ENCODE measurements around the gene KCNRG.
A peak's percentile ranks its signal among the peaks of the same experiment; 100 is the strongest.
"Not testable (repeated sequence)": the region's sequence is repeated elsewhere in the genome, so short reads cannot be mapped to it uniquely, and the experiment has no call there.

KCNRG gene

GRCh38 chr13:50030315-50030714, 15.1 kb downstream of the KCNRG start:
- no peaks in the 10 kb centered on the region for H3K9me3 Mint-ChIP-seq
- H3K4me1 Mint-ChIP-seq = peaks cover 3% of the 10 kb centered on the region

GRCh38 chr13:50033725-50034124, 18.5 kb downstream of the KCNRG start:
- H3K27ac Mint-ChIP-seq = no peak overlapping the region
- ATAC-seq (no peak), DNase-seq (no peak)
- H3K36me3 Mint-ChIP-seq (ENCODE audit: low read depth) = no peaks in the 10 kb centered on the region
- no peaks in the 10 kb centered on the region for H3K9me3 Mint-ChIP-seq
- no peak overlapping the region for H3K4me3 Mint-ChIP-seq
- no peaks in the 10 kb centered on the region for H3K27me3 Mint-ChIP-seq
- H3K4me1 Mint-ChIP-seq = peaks cover 1% of the 10 kb centered on the region

More at GRCh38 chr13:50030315-50030714, 15.1 kb downstream of the KCNRG start:
- DNase-seq = no peak
- Mint-ChIP-seq H3K36me3 (ENCODE audit: low read depth) (peaks cover 10% of the 10 kb centered on the region), H3K4me3 (no peak overlapping the region), H3K27me3 (no peaks in the 10 kb centered on the region), H3K27ac (no peak overlapping the region)
- no peak for ATAC-seq

GRCh38 chr13:50037788-50038187, 22.5 kb downstream of the KCNRG start:
- H3K27ac Mint-ChIP-seq = no peak overlapping the region
- ATAC-seq = no peak
- no peaks in the 10 kb centered on the region for H3K9me3 Mint-ChIP-seq
- peaks cover 1% of the 10 kb centered on the region for H3K4me1 Mint-ChIP-seq
- no peaks in the 10 kb centered on the region for H3K27me3 Mint-ChIP-seq
- H3K4me3 Mint-ChIP-seq = no peak overlapping the region
- H3K36me3 Mint-ChIP-seq (ENCODE audit: low read depth) = peaks cover 20% of the 10 kb centered on the region
- DNase-seq = no peak

GRCh38 chr13:50038266-50038665, 23.0 kb downstream of the KCNRG start:
- Mint-ChIP-seq H3K27me3 (no peaks in the 10 kb centered on the region), H3K36me3 (ENCODE audit: low read depth) (peaks cover 24% of the 10 kb centered on the region), H3K27ac (no peak overlapping the region), H3K9me3 (no peaks in the 10 kb centered on the region), H3K4me3 (no peak overlapping the region), H3K4me1 (peaks cover 1% of the 10 kb centered on the region)
- no peak for ATAC-seq
- DNase-seq = no peak

- DNase-seq (no peak), ATAC-seq (no peak)
- Mint-ChIP-seq H3K4me3 (no peak overlapping the region), H3K36me3 (ENCODE audit: low read depth) (peaks cover 31% of the 10 kb centered on the region), H3K27ac (no peak overlapping the region), H3K9me3 (no peaks in the 10 kb centered on the region), H3K4me1 (peaks cover 16% of the 10 kb centered on the region), H3K27me3 (no peaks in the 10 kb centered on the region)
Measured at GRCh38 chr13:50052478-50052877, 37.2 kb downstream of the KCNRG start.

GRCh38 chr13:50053844-50054243, 38.6 kb downstream of the KCNRG start:
- H3K27me3 Mint-ChIP-seq = no peaks in the 10 kb centered on the region
- H3K4me1 Mint-ChIP-seq = peaks cover 18% of the 10 kb centered on the region
- H3K36me3 Mint-ChIP-seq (ENCODE audit: low read depth) = peaks cover 37% of the 10 kb centered on the region

GRCh38 chr13:50055454-50055853, 40.2 kb downstream of the KCNRG start:
- peaks cover 45% of the 10 kb centered on the region for H3K36me3 Mint-ChIP-seq (ENCODE audit: low read depth)
- ATAC-seq (no peak), DNase-seq (no peak)
- H3K27ac Mint-ChIP-seq = peak overlapping the region; percentile 8
- H3K27me3 Mint-ChIP-seq = no peaks in the 10 kb centered on the region
- no peaks in the 10 kb centered on the region for H3K9me3 Mint-ChIP-seq
- H3K4me1 Mint-ChIP-seq = peaks cover 20% of the 10 kb centered on the region
- H3K4me3 Mint-ChIP-seq = no peak overlapping the region

More at GRCh38 chr13:50053844-50054243, 38.6 kb downstream of the KCNRG start:
- H3K27ac Mint-ChIP-seq = no peak overlapping the region
- no peak for ATAC-seq
- no peak overlapping the region for H3K4me3 Mint-ChIP-seq
- no peaks in the 10 kb centered on the region for H3K9me3 Mint-ChIP-seq
- no peak for DNase-seq

GRCh38 chr13:50060718-50061117, 45.5 kb downstream of the KCNRG start:
- H3K36me3 Mint-ChIP-seq (ENCODE audit: low read depth) = peaks cover 38% of the 10 kb centered on the region
- H3K27ac Mint-ChIP-seq = no peak overlapping the region
- H3K4me1 Mint-ChIP-seq = peaks cover 13% of the 10 kb centered on the region
- ATAC-seq (no peak), DNase-seq (no peak)
- H3K4me3 Mint-ChIP-seq = no peak overlapping the region
- no peaks in the 10 kb centered on the region for H3K9me3 Mint-ChIP-seq
- H3K27me3 Mint-ChIP-seq = no peaks in the 10 kb centered on the region

GRCh38 chr13:50062336-50062735, 47.1 kb downstream of the KCNRG start:
- not testable (repeated sequence) for H3K4me1 Mint-ChIP-seq, ATAC-seq, H3K27ac Mint-ChIP-seq, H3K9me3 Mint-ChIP-seq, H3K27me3 Mint-ChIP-seq, H3K4me3 Mint-ChIP-seq, DNase-seq
- H3K36me3 Mint-ChIP-seq (ENCODE audit: low read depth) = peaks cover 44% of the 10 kb centered on the region

GRCh38 chr13:50065712-50066111, 50.5 kb downstream of the KCNRG start:
- H3K4me3 Mint-ChIP-seq = no peak overlapping the region
- no peaks in the 10 kb centered on the region for H3K9me3 Mint-ChIP-seq
- H3K27ac Mint-ChIP-seq = no peak overlapping the region
- H3K4me1 Mint-ChIP-seq = peaks cover 6% of the 10 kb centered on the region
- peaks cover 50% of the 10 kb centered on the region for H3K36me3 Mint-ChIP-seq (ENCODE audit: low read depth)
- ATAC-seq (no peak), DNase-seq (no peak)
- H3K27me3 Mint-ChIP-seq = no peaks in the 10 kb centered on the region

- no peak for DNase-seq
- no peak for ATAC-seq
- Mint-ChIP-seq H3K36me3 (ENCODE audit: low read depth) (peaks cover 63% of the 10 kb centered on the region), H3K27ac (no peak overlapping the region), H3K4me1 (peaks cover 21% of the 10 kb centered on the region), H3K9me3 (no peaks in the 10 kb centered on the region), H3K27me3 (peaks cover 2% of the 10 kb centered on the region), H3K4me3 (no peak overlapping the region)
Measured at GRCh38 chr13:50068508-50068907, 53.3 kb downstream of the KCNRG start.

GRCh38 chr13:50069261-50069660, 54.0 kb downstream of the KCNRG start:
- Mint-ChIP-seq H3K27ac (no peak overlapping the region), H3K4me3 (no peak overlapping the region), H3K4me1 (peaks cover 25% of the 10 kb centered on the region), H3K9me3 (no peaks in the 10 kb centered on the region), H3K36me3 (ENCODE audit: low read depth) (peaks cover 69% of the 10 kb centered on the region), H3K27me3 (peaks cover 2% of the 10 kb centered on the region)
- ATAC-seq = no peak
- DNase-seq = no peak

GRCh38 chr13:50070186-50070585, 54.9 kb downstream of the KCNRG start:
- Mint-ChIP-seq H3K36me3 (ENCODE audit: low read depth) (peaks cover 67% of the 10 kb centered on the region), H3K27me3 (peaks cover 2% of the 10 kb centered on the region), H3K9me3 (no peaks in the 10 kb centered on the region), H3K4me1 (peaks cover 30% of the 10 kb centered on the region), H3K4me3 (no peak overlapping the region), H3K27ac (no peak overlapping the region)
- DNase-seq = no peak
- ATAC-seq = no peak
